Loucy (cell line): Measurements from ENCODE around the gene ACLY.

Source experiments
- H2AFZ ChIP-seq: fragments of 200-600 bp; sonication (generic); 2 replicates; pipeline ENCODE4 v1.6.0; 2016; ENCODE audit warnings: antibody characterized with exemption, mild to moderate bottlenecking, low read length, moderate library complexity
- H3F3A ChIP-seq: fragments of 200-600 bp; 2 replicates; pipeline ENCODE4 v1.6.0; 2016; ENCODE audit warnings: antibody characterized with exemption, low read depth, mild to moderate bottlenecking
- H3K27me3 ChIP-seq: fragments of 200-600 bp; sonication (generic); 2 replicates; pipeline ENCODE4 v1.6.1; 2014; ENCODE audit warnings: low read length, mild to moderate bottlenecking; ENCODE audit not compliant: insufficient read depth, poor library complexity, severe bottlenecking
- H3K36me3 ChIP-seq: fragments of 200-600 bp; sonication (generic); 2 replicates; pipeline ENCODE4 v1.6.1; 2016; ENCODE audit warnings: low read length; ENCODE audit not compliant: insufficient read depth
- H3K4me1 ChIP-seq: fragments of 200-600 bp; sonication (generic); 2 replicates; pipeline ENCODE4 v1.5.1; 2014; ENCODE audit warnings: low read length, mild to moderate bottlenecking; ENCODE audit not compliant: insufficient read depth, poor library complexity, severe bottlenecking
- H3K4me2 ChIP-seq: fragments of 200-600 bp; sonication (generic); 2 replicates; pipeline ENCODE4 v1.6.0; 2014; ENCODE audit warnings: antibody characterized with exemption, low read length, low read depth, mild to moderate bottlenecking; ENCODE audit not compliant: poor library complexity, severe bottlenecking
- H3K4me3 ChIP-seq: fragments of 200-600 bp; sonication (generic); 2 replicates; pipeline ENCODE4 v1.5.1; 2014; ENCODE audit warnings: low read length, mild to moderate bottlenecking, mixed read lengths; ENCODE audit not compliant: poor library complexity, severe bottlenecking
- H3K79me2 ChIP-seq: fragments of 200-600 bp; sonication (generic); 2 replicates; pipeline ENCODE4 v1.6.1; 2014; ENCODE audit warnings: low read length; ENCODE audit not compliant: insufficient read depth
- H3K9ac ChIP-seq: fragments of 200-600 bp; sonication (generic); 2 replicates; pipeline ENCODE4 v1.6.0; 2014; ENCODE audit warnings: mild to moderate bottlenecking, low read depth, low read length, moderate library complexity; ENCODE audit not compliant: poor library complexity, severe bottlenecking
- H3K9me2 ChIP-seq: fragments of 200-600 bp; sonication (generic); replicated peaks from 2 replicates; pipeline ENCODE4 v1.6.1; 2016; ENCODE audit warnings: low read depth, low read length, mixed read lengths
- H3K9me3 ChIP-seq: fragments of 200-600 bp; sonication (generic); 2 replicates; pipeline ENCODE4 v1.6.1; 2014; ENCODE audit warnings: mild to moderate bottlenecking, antibody characterized with exemption, low read length, low read depth; ENCODE audit not compliant: insufficient read depth
- H4K20me1 ChIP-seq: fragments of 200-600 bp; sonication (generic); 2 replicates; pipeline ENCODE4 v1.6.0; 2014; ENCODE audit warnings: antibody characterized with exemption, low read length, mild to moderate bottlenecking; ENCODE audit not compliant: insufficient read depth, poor library complexity, severe bottlenecking
- EZH2phosphoT487 ChIP-seq: fragments of 200-600 bp; IDR thresholded peaks from 2 replicates; pipeline ENCODE4 v1.6.1; 2018; ENCODE audit warnings: antibody characterized with exemption, mild to moderate bottlenecking, moderate library complexity, borderline replicate concordance
- TF ChIP-seq, protein P1 (sequence below): fragments of 200-600 bp; sonication (generic); conservative IDR thresholded peaks from 2 replicates; pipeline ENCODE4 v1.5.1; 2014; ENCODE audit warnings: mild to moderate bottlenecking, antibody characterized with exemption, low read length

ACLY gene

DNA sequence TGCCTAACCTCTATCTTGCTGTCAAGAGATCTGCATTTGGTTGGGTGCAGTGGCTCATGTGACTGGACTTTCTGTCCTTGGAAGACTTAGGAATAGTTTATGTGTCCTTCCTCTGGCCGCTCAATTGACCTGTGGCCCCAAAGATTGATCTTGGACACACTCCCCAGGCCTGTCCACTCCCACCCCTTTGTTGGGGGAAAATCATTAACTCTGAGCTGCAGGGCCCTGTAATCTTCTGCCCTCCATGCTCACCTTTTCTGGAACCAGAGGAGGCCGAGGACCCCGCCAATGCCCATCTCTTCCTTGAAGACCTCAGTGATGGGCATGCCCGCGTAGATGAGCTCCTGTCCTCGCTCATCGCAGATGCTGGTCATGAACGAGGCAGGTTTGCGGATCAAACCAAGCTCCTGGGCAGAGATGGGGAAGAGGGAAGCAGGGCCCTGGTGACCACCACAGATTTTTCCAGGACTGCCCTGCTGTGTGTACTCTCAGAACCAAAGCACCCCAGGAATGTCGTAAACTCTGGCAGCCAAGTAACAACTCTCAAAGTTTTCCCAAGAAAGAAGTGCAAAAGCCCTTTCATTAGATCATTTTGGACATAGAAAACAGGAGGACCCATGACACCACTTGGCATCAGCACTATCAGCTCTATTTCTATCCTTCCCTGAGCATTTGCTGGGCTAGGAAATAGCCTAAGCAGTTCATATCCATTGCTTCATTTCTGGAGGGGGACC is 45.0 kb downstream of the ACLY start:
- Histone ChIP-seq H3K9me2 (no peaks in the 10 kb centered on the region), H3K4me2 (no peak overlapping the region), H4K20me1 (no peaks in the 10 kb centered on the region), H3K9ac (no peak overlapping the region), H3K36me3 (peaks cover 77% of the 10 kb centered on the region), H3K27me3 (no peaks in the 10 kb centered on the region), H3K4me1 (no peaks in the 10 kb centered on the region), H3K9me3 (no peaks in the 10 kb centered on the region), H3K79me2 (no peaks in the 10 kb centered on the region), H3K4me3 (no peak overlapping the region), H3F3A (no peaks in the 10 kb centered on the region; the same call in 1 of the 2 replicates), H2AFZ (no peak overlapping the region)
- TF ChIP-seq EZH2phosphoT487 = no peak
- TF ChIP-seq, protein P1, sequence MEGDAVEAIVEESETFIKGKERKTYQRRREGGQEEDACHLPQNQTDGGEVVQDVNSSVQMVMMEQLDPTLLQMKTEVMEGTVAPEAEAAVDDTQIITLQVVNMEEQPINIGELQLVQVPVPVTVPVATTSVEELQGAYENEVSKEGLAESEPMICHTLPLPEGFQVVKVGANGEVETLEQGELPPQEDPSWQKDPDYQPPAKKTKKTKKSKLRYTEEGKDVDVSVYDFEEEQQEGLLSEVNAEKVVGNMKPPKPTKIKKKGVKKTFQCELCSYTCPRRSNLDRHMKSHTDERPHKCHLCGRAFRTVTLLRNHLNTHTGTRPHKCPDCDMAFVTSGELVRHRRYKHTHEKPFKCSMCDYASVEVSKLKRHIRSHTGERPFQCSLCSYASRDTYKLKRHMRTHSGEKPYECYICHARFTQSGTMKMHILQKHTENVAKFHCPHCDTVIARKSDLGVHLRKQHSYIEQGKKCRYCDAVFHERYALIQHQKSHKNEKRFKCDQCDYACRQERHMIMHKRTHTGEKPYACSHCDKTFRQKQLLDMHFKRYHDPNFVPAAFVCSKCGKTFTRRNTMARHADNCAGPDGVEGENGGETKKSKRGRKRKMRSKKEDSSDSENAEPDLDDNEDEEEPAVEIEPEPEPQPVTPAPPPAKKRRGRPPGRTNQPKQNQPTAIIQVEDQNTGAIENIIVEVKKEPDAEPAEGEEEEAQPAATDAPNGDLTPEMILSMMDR = no peak

DNA sequence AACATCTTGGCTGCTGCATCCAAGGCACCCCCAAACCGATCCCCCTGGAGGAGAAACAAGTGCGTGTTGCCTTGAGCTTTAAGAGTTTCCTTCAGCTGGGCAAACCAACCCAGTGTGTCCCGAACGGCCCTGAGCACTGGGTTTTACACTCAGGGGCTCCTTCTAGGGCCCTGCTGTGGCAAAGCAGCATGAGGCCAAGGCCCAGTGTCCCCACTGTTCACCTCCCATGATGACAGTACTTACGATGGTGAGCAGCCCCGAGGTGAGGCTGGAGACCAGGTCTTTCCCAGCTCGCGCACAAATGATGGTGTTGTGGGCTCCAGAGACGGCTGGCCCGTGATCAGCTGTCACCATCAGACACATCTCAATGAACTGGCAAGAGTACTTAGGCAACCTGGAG is 47.0 kb downstream of the ACLY start:
- no peaks in the 10 kb centered on the region for H3K79me2 ChIP-seq
- no peak overlapping the region for H3K9ac ChIP-seq
- H3K9me3 ChIP-seq = no peaks in the 10 kb centered on the region
- no peaks in the 10 kb centered on the region for H3K27me3 ChIP-seq
- H3K4me2 ChIP-seq = no peak overlapping the region
- H4K20me1 ChIP-seq = no peaks in the 10 kb centered on the region
- no peak overlapping the region for H3K4me3 ChIP-seq
- H2AFZ ChIP-seq = no peak overlapping the region
- H3K9me2 ChIP-seq = no peaks in the 10 kb centered on the region
- no peaks in the 10 kb centered on the region for H3K4me1 ChIP-seq
- peaks cover 77% of the 10 kb centered on the region; the same call in 1 of the 2 replicates for H3K36me3 ChIP-seq
- peaks cover 3% of the 10 kb centered on the region for H3F3A ChIP-seq
- TF ChIP-seq EZH2phosphoT487 = no peak
- TF ChIP-seq, protein P1 = no peak

DNA sequence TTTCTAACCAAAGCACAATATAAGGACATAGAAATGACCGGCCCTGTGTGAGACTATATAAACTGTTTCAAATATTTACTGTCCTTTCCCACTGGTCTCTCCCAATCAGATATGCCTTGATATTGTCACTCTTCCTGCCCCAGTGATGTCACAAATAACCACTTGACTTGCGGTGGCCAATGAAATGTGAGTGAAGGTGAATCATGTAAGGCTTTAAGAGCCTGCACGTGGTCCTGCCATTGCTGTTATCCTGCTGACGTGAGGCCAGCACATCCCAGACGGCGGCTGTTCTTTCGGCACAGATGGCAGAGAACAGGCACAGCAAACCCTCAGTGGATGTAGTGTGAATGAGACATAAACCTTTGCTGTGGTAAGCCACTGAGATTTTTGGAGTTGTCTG is 48.1 kb downstream of the ACLY start:
- H2AFZ ChIP-seq = no peak overlapping the region
- H3K4me3 ChIP-seq = no peak overlapping the region
- peaks cover 3% of the 10 kb centered on the region for H3F3A ChIP-seq
- H3K9ac ChIP-seq = no peak overlapping the region
- no peaks in the 10 kb centered on the region for H3K27me3 ChIP-seq
- H3K79me2 ChIP-seq = no peaks in the 10 kb centered on the region
- peaks cover 81% of the 10 kb centered on the region; the same call in 1 of the 2 replicates for H3K36me3 ChIP-seq
- H3K4me2 ChIP-seq = no peak overlapping the region
- no peaks in the 10 kb centered on the region for H4K20me1 ChIP-seq
- peaks cover under 1% of the 10 kb centered on the region for H3K4me1 ChIP-seq
- no peaks in the 10 kb centered on the region for H3K9me2 ChIP-seq
- H3K9me3 ChIP-seq = no peaks in the 10 kb centered on the region
- TF ChIP-seq, protein P1 = no peak
- TF ChIP-seq EZH2phosphoT487 = no peak
